ENCODE measurements around the gene CSAD. TPM values are rescaled to one million over a fixed set of nuclear protein-coding genes. Genes with fewer than 3 reads are reported as not detected.

The CSAD gene
- total RNA-seq, 6 experiments from 2014 or later = 13.9 to 17.1 (median 16.0) TPM

GRCh38 chr12:53194973-53195372 lies 14.2 kb upstream of the CSAD start:
- peaks cover 10% of the 10 kb centered on the region for H3K27me3 Mint-ChIP-seq (ENCODE audit: insufficient read depth)
- H3K4me1 Mint-ChIP-seq (ENCODE audit: low read depth) = peaks cover 12% of the 10 kb centered on the region
- H3K36me3 Mint-ChIP-seq (ENCODE audit: low read depth) = no peaks in the 10 kb centered on the region
- no peak overlapping the region for H3K4me3 Mint-ChIP-seq
- TF ChIP-seq CTCF (IDR thresholded peaks at IDR 0.05) = no peak
- no peak overlapping the region for H3K27ac Mint-ChIP-seq
- H3K9me3 Mint-ChIP-seq = no peaks in the 10 kb centered on the region
- no peak for DNase-seq

DNA sequence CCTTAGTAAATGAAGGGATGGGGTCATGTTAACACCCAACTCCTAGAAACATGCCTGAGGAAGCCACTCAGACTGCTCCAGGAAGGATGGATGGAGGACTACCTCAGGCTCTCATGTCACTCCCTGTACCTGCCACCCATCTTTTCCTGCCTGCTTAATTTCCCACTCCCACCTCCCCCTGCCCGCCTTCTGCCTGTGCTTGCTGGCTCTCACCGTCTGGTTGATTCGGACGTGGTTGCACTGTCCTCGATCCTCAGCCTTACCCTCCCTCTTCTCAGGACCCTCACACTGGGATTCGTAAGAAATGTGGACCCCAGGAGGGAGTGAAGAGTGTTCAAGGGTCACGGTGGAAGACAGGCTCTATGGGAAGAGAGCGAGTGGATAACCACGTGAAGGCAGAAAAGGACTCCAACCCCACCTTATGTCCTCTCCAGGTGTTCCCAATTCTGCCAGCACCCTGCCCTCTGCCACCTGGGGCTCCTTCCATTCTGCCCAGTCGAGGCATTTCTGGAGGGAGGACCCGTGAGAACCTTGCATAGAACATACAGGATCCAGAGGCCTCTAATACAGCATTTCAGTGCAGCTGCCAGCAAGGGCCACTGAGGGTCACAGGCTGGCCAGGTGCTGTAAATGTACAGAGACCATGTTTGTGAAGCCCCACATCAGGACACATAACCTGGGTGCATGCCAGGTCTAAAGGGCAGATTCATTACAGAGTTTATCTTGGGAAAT lies 13.4 kb upstream of the CSAD start:
- Mint-ChIP-seq H3K4me1 (ENCODE audit: low read depth) (peaks cover 20% of the 10 kb centered on the region), H3K4me3 (no peak overlapping the region), H3K36me3 (ENCODE audit: low read depth) (no peaks in the 10 kb centered on the region), H3K9me3 (no peaks in the 10 kb centered on the region), H3K27ac (no peak overlapping the region), H3K27me3 (ENCODE audit: insufficient read depth) (peaks cover 10% of the 10 kb centered on the region)
- no peak for TF ChIP-seq CTCF (IDR thresholded peaks at IDR 0.05)
- DNase-seq = no peak

- Mint-ChIP-seq H3K9me3 (no peaks in the 10 kb centered on the region), H3K27ac (no peak overlapping the region), H3K4me3 (no peak overlapping the region), H3K4me1 (ENCODE audit: low read depth) (peaks cover 20% of the 10 kb centered on the region), H3K27me3 (ENCODE audit: insufficient read depth) (peaks cover 6% of the 10 kb centered on the region), H3K36me3 (ENCODE audit: low read depth) (no peaks in the 10 kb centered on the region)
- TF ChIP-seq CTCF (IDR thresholded peaks at IDR 0.05) = no peak
- DNase-seq = no peak
Measured at GRCh38 chr12:53193040-53193439, 12.3 kb upstream of the CSAD start.

- no peak for DNase-seq
- Mint-ChIP-seq H3K4me1 (ENCODE audit: low read depth) (peaks cover 20% of the 10 kb centered on the region), H3K27ac (no peak overlapping the region), H3K9me3 (no peaks in the 10 kb centered on the region), H3K27me3 (ENCODE audit: insufficient read depth) (peaks cover 6% of the 10 kb centered on the region), H3K36me3 (ENCODE audit: low read depth) (peaks cover 3% of the 10 kb centered on the region; the same call in 1 of the 2 replicates), H3K4me3 (no peak overlapping the region)
- TF ChIP-seq CTCF (IDR thresholded peaks at IDR 0.05) = no peak
Measured at GRCh38 chr12:53192531-53193021, 11.9 kb upstream of the CSAD start.

GRCh38 chr12:53191885-53192530 lies 11.3 kb upstream of the CSAD start:
- peaks cover 20% of the 10 kb centered on the region for H3K4me1 Mint-ChIP-seq (ENCODE audit: low read depth)
- no peak overlapping the region for H3K27ac Mint-ChIP-seq
- TF ChIP-seq CTCF (IDR thresholded peaks at IDR 0.05) = no peak
- H3K27me3 Mint-ChIP-seq (ENCODE audit: insufficient read depth) = peaks cover 6% of the 10 kb centered on the region
- H3K9me3 Mint-ChIP-seq = no peaks in the 10 kb centered on the region
- DNase-seq = no peak
- peaks cover 8% of the 10 kb centered on the region; the same call in 1 of the 2 replicates for H3K36me3 Mint-ChIP-seq (ENCODE audit: low read depth)
- H3K4me3 Mint-ChIP-seq = no peak overlapping the region
